ENCODE measurements around the gene GPSM1. TPM values are rescaled to one million over a fixed set of nuclear protein-coding genes. Genes with fewer than 3 reads are reported as not detected.
"Not testable (repeated sequence)": the region's sequence is repeated elsewhere in the genome, so short reads cannot be mapped to it uniquely, and the experiment has no call there.

Gene GPSM1
- total RNA-seq, 2 donors from 2014 or later, result 15.8 to 23.1 TPM

GRCh38 chr9:136402067-136402466, 74.7 kb downstream of the GPSM1 start:
- peaks cover 26% of the 10 kb centered on the region for H3K4me1 ChIP-seq
- H3K27ac ChIP-seq, result no peak overlapping the region
- no peaks in the 10 kb centered on the region for H3K27me3 ChIP-seq
- H3K36me3 ChIP-seq (replicated peaks in 1 of 2; ENCODE audit: insufficient read depth in 1 of 2, low read depth in 2 of 2), result peaks cover 0 to 7% of the 10 kb centered on the region in 2 donors
- TF ChIP-seq POLR2A (IDR thresholded peaks at IDR 0.05), result no peak
- TF ChIP-seq CTCF (IDR thresholded peaks at IDR 0.05), result no peak
- DNase-seq (no peak), ATAC-seq (no peak)
- H3K9me3 ChIP-seq, result no peaks in the 10 kb centered on the region
- 34 to 40% methylated on average over 7 to 12 of the region's 13 CpGs for WGBS, 2 donors
- intact Hi-C loops (cut with DNase I), result loop anchor here (5.0 kb wide), 2 partner anchors 65 to 85 kb away; no protein-coding TSS in a partner anchor
- H3K4me3 ChIP-seq, result no peak overlapping the region

GRCh38 chr9:136403538-136403914, 76.2 kb downstream of the GPSM1 start:
- DNase-seq, result no peak
- Histone ChIP-seq H3K36me3 (replicated peaks in 1 of 2; ENCODE audit: insufficient read depth in 1 of 2, low read depth in 2 of 2) (peaks cover 0 to 7% of the 10 kb centered on the region in 2 donors), H3K4me3 (no peak overlapping the region), H3K4me1 (peaks cover 17% of the 10 kb centered on the region), H3K27me3 (no peaks in the 10 kb centered on the region), H3K27ac (no peak overlapping the region), H3K9me3 (no peaks in the 10 kb centered on the region)
- intact Hi-C loops (cut with DNase I), result loop anchor here (5.0 kb wide), 2 partner anchors 66 to 86 kb away; no protein-coding TSS in a partner anchor
- 91 to 100% methylated on average over 3 to 5 of the region's 5 CpGs for WGBS, 2 donors
- TF ChIP-seq CTCF (IDR thresholded peaks at IDR 0.05) (no peak), POLR2A (IDR thresholded peaks at IDR 0.05) (no peak)
- no peak for ATAC-seq

- Histone ChIP-seq H3K4me1 (peaks cover 17% of the 10 kb centered on the region), H3K36me3 (replicated peaks in 1 of 2; ENCODE audit: insufficient read depth in 1 of 2, low read depth in 2 of 2) (peaks cover 0 to 7% of the 10 kb centered on the region in 2 donors), H3K4me3 (no peak overlapping the region), H3K27me3 (no peaks in the 10 kb centered on the region), H3K27ac (no peak overlapping the region), H3K9me3 (no peaks in the 10 kb centered on the region)
- no peak for DNase-seq
- 87 to 92% methylated on average over 26 to 30 of the region's 32 CpGs for WGBS, 2 donors
- intact Hi-C loops (cut with DNase I), result loop anchor here (5.0 kb wide), 2 partner anchors 67 to 87 kb away; no protein-coding TSS in a partner anchor
- TF ChIP-seq POLR2A (IDR thresholded peaks at IDR 0.05), result no peak
- no peak for TF ChIP-seq CTCF (IDR thresholded peaks at IDR 0.05)
- ATAC-seq, result no peak
Measured at GRCh38 chr9:136403915-136404800, 76.8 kb downstream of the GPSM1 start.

GRCh38 chr9:136404801-136405136, 77.4 kb downstream of the GPSM1 start:
- Histone ChIP-seq H3K36me3 (replicated peaks in 1 of 2; ENCODE audit: insufficient read depth in 1 of 2, low read depth in 2 of 2) (peaks cover 0 to 7% of the 10 kb centered on the region in 2 donors), H3K4me3 (no peak overlapping the region), H3K9me3 (no peaks in the 10 kb centered on the region), H3K27ac (no peak overlapping the region), H3K27me3 (no peaks in the 10 kb centered on the region), H3K4me1 (peaks cover 19% of the 10 kb centered on the region)
- DNase-seq (no peak), ATAC-seq (no peak)
- no peak for TF ChIP-seq POLR2A (IDR thresholded peaks at IDR 0.05)
- intact Hi-C loops (cut with DNase I), result loop anchor here (5.0 kb wide), 2 partner anchors 67 to 87 kb away; no protein-coding TSS in a partner anchor
- WGBS, 2 donors, result 81 to 85% methylated on average over 14 of the region's 14 CpGs

GRCh38 chr9:136405481-136405880, 78.1 kb downstream of the GPSM1 start:
- Histone ChIP-seq H3K27ac (no peak overlapping the region), H3K4me1 (peaks cover 18% of the 10 kb centered on the region), H3K9me3 (no peaks in the 10 kb centered on the region), H3K36me3 (replicated peaks in 1 of 2; ENCODE audit: insufficient read depth in 1 of 2, low read depth in 2 of 2) (peaks cover 0 to 7% of the 10 kb centered on the region in 2 donors), H3K27me3 (no peaks in the 10 kb centered on the region), H3K4me3 (no peak overlapping the region)
- TF ChIP-seq POLR2A (IDR thresholded peaks at IDR 0.05) (no peak), CTCF (IDR thresholded peaks at IDR 0.05) (no peak)
- 80 to 81% methylated on average over 7 of the region's 7 CpGs for WGBS, 2 donors
- intact Hi-C loops (cut with DNase I), result no loop called here
- no peak for DNase-seq
- no peak for ATAC-seq

- WGBS, 2 donors, result 91 to 93% methylated on average over 9 to 10 of the region's 10 CpGs
- DNase-seq; H3K36me3 ChIP-seq (replicated peaks in 1 of 2; ENCODE audit: insufficient read depth in 1 of 2, low read depth in 2 of 2); ATAC-seq; H3K4me3 ChIP-seq; H3K27ac ChIP-seq; H3K9me3 ChIP-seq; intact Hi-C loops (cut with DNase I); H3K27me3 ChIP-seq: not testable (repeated sequence)
- peaks cover 15% of the 10 kb centered on the region for H3K4me1 ChIP-seq
Measured at GRCh38 chr9:136405904-136406303, 78.6 kb downstream of the GPSM1 start.

- DNase-seq; ATAC-seq; H3K9me3 ChIP-seq; H3K36me3 ChIP-seq (replicated peaks in 1 of 2; ENCODE audit: insufficient read depth in 1 of 2, low read depth in 2 of 2); intact Hi-C loops (cut with DNase I); H3K27me3 ChIP-seq; H3K4me3 ChIP-seq; H3K27ac ChIP-seq: not testable (repeated sequence)
- 90 to 92% methylated on average over 27 to 28 of the region's 28 CpGs for WGBS, 2 donors
- H3K4me1 ChIP-seq, result peaks cover 27% of the 10 kb centered on the region
Measured at GRCh38 chr9:136407061-136407460, 79.7 kb downstream of the GPSM1 start.
